ENCODE measurements around the gene S100A9.
A peak's percentile ranks its signal among the peaks of the same experiment; 100 is the strongest.
"Not testable (repeated sequence)": the region's sequence is repeated elsewhere in the genome, so short reads cannot be mapped to it uniquely, and the experiment has no call there.

The S100A9 gene

DNA sequence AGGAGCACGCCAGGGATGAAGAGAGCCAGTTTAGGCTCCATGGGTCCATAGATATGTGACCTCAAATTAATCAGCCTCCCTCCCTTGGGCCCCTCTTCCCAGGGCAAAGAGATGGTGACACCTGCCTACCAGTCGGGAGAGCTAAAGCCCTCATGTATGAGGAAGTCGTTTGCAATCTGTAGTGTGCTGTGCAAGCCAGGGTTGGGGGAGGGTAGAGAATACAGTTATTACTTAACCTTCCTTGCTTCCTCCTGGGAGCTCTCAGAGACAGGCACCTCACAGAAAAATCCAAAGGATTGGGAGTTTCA lies 13.0 kb upstream of the S100A9 start:
- no peaks in the 10 kb centered on the region for H3K9me3 ChIP-seq (ENCODE audit: control extremely low read depth in 1 of 5, control insufficient read depth in 4 of 5, insufficient read depth in 2 of 5, low read depth in 1 of 5, low read length in 4 of 5)
- H3K27me3 ChIP-seq (replicated peaks in 2 of 5; ENCODE audit: control insufficient read depth in 4 of 5, insufficient read depth in 5 of 5, low read length in 4 of 5): no peaks in the 10 kb centered on the region
- ChIA-PET CTCF (interaction anchor here (1.3 to 4.2 kb wide), 4 partner anchors 8 to 83 kb away, joined by 3 to 25 read pairs (median 7); no protein-coding TSS in a partner anchor), POLR2A (interaction anchor here (1.4 kb wide), 1 partner anchor 35 kb away, joined by 3 read pairs; no protein-coding TSS in a partner anchor)
- 100% methylated on average over 1 of the region's 3 CpGs for WGBS (ENCODE audit: insufficient coverage)
- H3K27ac ChIP-seq (ENCODE audit: insufficient read depth in 1 of 2, low read depth in 1 of 2, low read length in 2 of 2, poor library complexity in 1 of 2, severe bottlenecking in 2 of 2): peak overlapping the region in 1 of 2 experiments; percentile 80
- H3K36me3 ChIP-seq (ENCODE audit: control insufficient read depth in 4 of 4, insufficient read depth in 4 of 4, low read length in 3 of 4): no peaks in the 10 kb centered on the region
- peak in 2 of 3 donors; percentile 77 to 81 for DNase-seq
- H3K4me3 ChIP-seq (ENCODE audit: control insufficient read depth in 1 of 7, extremely low read depth in 1 of 7, insufficient read depth in 4 of 7, low read depth in 2 of 7, low read length in 6 of 7): peak overlapping the region in 2 of 7 experiments; percentile 21 to 31
- peaks cover 27 to 60% (median 58%) of the 10 kb centered on the region in 4 experiments for H3K4me1 ChIP-seq (ENCODE audit: control extremely low read depth in 1 of 4, control insufficient read depth in 4 of 4, insufficient read depth in 4 of 4, low read length in 3 of 4)

DNA sequence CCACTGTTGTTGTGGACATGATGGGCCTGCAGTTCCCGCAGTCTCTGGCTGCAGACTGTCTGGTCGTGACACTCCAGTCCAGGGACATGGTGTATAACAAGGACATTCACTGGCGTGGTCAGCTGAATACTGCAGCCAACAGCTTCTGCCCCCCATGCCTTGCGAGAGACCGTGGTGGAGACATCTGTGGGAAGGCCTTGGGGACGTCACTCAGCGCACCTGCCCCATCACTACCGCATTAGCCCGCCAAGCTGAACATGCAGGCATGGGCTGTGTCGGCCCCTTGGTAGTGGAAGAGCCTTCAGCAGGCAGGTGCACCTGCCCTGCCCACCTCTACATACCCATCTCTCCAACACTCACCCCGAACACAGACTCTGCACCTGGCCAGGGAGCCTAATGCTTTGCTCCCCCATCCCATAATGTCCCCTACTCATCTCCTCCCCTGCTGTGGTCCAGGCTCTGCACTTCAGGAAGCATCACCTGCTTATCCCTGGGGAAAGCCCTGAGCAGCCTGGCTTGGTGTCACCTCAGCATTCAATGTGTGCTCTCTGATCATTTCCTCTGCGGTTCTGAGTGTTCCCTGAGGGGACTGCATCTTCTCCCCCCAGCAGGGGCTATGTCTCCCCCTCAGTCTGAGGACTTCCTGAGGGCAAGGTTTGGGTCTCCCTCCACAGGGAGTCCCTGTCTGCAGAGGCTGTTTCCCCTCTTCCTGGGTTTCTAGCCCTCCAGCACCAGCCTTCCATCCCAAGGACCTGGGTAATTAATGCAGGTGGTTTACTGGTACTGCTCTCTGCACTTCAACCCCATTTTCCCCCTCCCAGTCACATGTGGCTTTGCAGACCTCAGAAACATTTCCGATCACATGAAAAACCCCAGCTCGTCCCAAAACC lies 12.2 kb upstream of the S100A9 start:
- H3K27ac ChIP-seq (ENCODE audit: insufficient read depth in 1 of 2, low read depth in 1 of 2, low read length in 2 of 2, poor library complexity in 1 of 2, severe bottlenecking in 2 of 2): no peak overlapping the region
- H3K36me3 ChIP-seq (ENCODE audit: control insufficient read depth in 4 of 4, insufficient read depth in 4 of 4, low read length in 3 of 4): no peaks in the 10 kb centered on the region
- H3K4me1 ChIP-seq (ENCODE audit: control extremely low read depth in 1 of 4, control insufficient read depth in 4 of 4, insufficient read depth in 4 of 4, low read length in 3 of 4): peaks cover 27 to 59% (median 52%) of the 10 kb centered on the region in 4 experiments
- no peaks in the 10 kb centered on the region for H3K27me3 ChIP-seq (replicated peaks in 2 of 5; ENCODE audit: control insufficient read depth in 4 of 5, insufficient read depth in 5 of 5, low read length in 4 of 5)
- ChIA-PET CTCF (interaction anchor here (1.2 to 4.2 kb wide), 6 partner anchors 7 to 165 kb away, joined by 3 to 25 read pairs (median 6); no protein-coding TSS in a partner anchor), POLR2A (interaction anchor here (1.4 kb wide), 1 partner anchor 34 kb away, joined by 3 read pairs; no protein-coding TSS in a partner anchor)
- H3K4me3 ChIP-seq (ENCODE audit: control insufficient read depth in 1 of 7, extremely low read depth in 1 of 7, insufficient read depth in 4 of 7, low read depth in 2 of 7, low read length in 6 of 7): peak overlapping the region in 2 of 7 experiments; percentile 35 to 41
- H3K9me3 ChIP-seq (ENCODE audit: control extremely low read depth in 1 of 5, control insufficient read depth in 4 of 5, insufficient read depth in 2 of 5, low read depth in 1 of 5, low read length in 4 of 5): no peaks in the 10 kb centered on the region
- DNase-seq: peak in 1 of 3 donors; percentile 48
- 86% methylated on average over 12 of the region's 14 CpGs for WGBS (ENCODE audit: insufficient coverage)

DNA sequence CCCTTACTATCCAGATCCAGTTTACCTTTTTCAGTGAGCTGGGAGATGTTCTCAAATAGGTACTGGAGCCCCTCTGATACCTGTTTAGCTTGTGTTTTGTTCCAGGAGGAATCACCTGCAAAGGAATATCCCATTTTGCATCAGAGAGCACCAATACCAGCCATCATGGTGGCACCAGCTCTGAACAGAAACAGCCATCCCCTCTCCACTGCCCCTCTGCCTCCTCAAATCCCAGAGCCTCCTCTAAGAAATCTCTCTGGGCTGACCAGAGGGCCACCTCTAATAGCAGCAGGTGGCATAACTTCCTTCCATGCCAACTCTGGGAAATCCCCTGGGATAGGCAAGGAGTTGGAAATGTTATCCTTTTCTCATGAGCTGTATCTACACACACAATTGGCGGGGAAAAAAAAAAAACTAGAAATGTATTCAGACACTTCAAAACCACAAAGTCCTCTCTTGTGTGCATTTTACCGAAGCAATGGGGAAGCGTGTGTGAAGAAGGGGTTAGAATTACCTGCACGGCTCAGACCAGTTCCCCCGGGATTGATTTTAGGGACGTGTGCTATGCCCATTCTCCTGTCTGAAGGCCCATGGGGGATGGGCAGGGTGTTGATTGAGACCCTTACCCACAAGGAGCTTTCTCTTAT lies 11.5 kb upstream of the S100A9 start:
- CTCF ChIA-PET: interaction anchor here (1.2 to 2.0 kb wide), 4 partner anchors 12 to 164 kb away, joined by 3 to 8 read pairs (median 4); partner anchors contain the start of gene S100A9
- peak in 2 of 3 donors; percentile 54 to 61 for DNase-seq
- no peaks in the 10 kb centered on the region for H3K36me3 ChIP-seq (ENCODE audit: control insufficient read depth in 4 of 4, insufficient read depth in 4 of 4, low read length in 3 of 4)
- H3K4me1 ChIP-seq (ENCODE audit: control extremely low read depth in 1 of 4, control insufficient read depth in 4 of 4, insufficient read depth in 4 of 4, low read length in 3 of 4): peaks cover 25 to 62% (median 52%) of the 10 kb centered on the region in 4 experiments
- 0% methylated on average over 2 of the region's 6 CpGs for WGBS (ENCODE audit: insufficient coverage)
- H3K4me3 ChIP-seq (ENCODE audit: control insufficient read depth in 1 of 7, extremely low read depth in 1 of 7, insufficient read depth in 4 of 7, low read depth in 2 of 7, low read length in 6 of 7): peak overlapping the region in 1 of 7 experiments; percentile 41
- no peak overlapping the region for H3K27ac ChIP-seq (ENCODE audit: insufficient read depth in 1 of 2, low read depth in 1 of 2, low read length in 2 of 2, poor library complexity in 1 of 2, severe bottlenecking in 2 of 2)
- no peaks in the 10 kb centered on the region for H3K27me3 ChIP-seq (replicated peaks in 2 of 5; ENCODE audit: control insufficient read depth in 4 of 5, insufficient read depth in 5 of 5, low read length in 4 of 5)
- POLR2A ChIA-PET: no interaction called here
- H3K9me3 ChIP-seq (ENCODE audit: control extremely low read depth in 1 of 5, control insufficient read depth in 4 of 5, insufficient read depth in 2 of 5, low read depth in 1 of 5, low read length in 4 of 5): no peaks in the 10 kb centered on the region

DNA sequence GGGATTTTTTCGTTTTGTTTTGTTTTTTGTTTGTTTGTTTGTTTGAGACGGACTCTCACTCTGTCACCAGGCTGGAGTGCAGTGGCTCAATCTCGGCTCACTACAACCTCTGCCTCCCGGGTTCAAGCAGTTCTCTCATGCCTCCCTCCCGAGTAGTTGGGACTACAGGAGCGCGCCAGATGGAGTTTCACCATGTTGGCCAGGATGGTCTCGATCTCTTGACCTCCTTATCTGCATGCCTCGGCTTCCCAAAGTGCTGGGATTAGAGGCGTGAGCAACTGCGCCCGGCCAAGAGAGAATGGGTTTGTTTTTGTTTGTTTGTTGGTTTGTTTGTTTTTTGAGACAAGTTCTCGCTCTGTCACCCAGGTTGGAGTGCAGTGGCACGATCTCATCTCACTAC lies 10.6 kb upstream of the S100A9 start:
- WGBS (ENCODE audit: insufficient coverage): 100% methylated on average over 4 of the region's 14 CpGs
- H3K4me1 ChIP-seq (ENCODE audit: control extremely low read depth in 1 of 4, control insufficient read depth in 4 of 4, insufficient read depth in 4 of 4, low read length in 3 of 4): peaks cover 25 to 53% (median 46%) of the 10 kb centered on the region in 4 experiments
- H3K36me3 ChIP-seq (ENCODE audit: control insufficient read depth in 4 of 4, insufficient read depth in 4 of 4, low read length in 3 of 4); H3K4me3 ChIP-seq (ENCODE audit: control insufficient read depth in 1 of 7, extremely low read depth in 1 of 7, insufficient read depth in 4 of 7, low read depth in 2 of 7, low read length in 6 of 7); DNase-seq; H3K27me3 ChIP-seq (replicated peaks in 2 of 5; ENCODE audit: control insufficient read depth in 4 of 5, insufficient read depth in 5 of 5, low read length in 4 of 5); H3K9me3 ChIP-seq (ENCODE audit: control extremely low read depth in 1 of 5, control insufficient read depth in 4 of 5, insufficient read depth in 2 of 5, low read depth in 1 of 5, low read length in 4 of 5); POLR2A ChIA-PET; H3K27ac ChIP-seq (ENCODE audit: insufficient read depth in 1 of 2, low read depth in 1 of 2, low read length in 2 of 2, poor library complexity in 1 of 2, severe bottlenecking in 2 of 2): not testable (repeated sequence)
- CTCF ChIA-PET: interaction anchor here (1.6 to 2.0 kb wide), 2 partner anchors 11 to 148 kb away, joined by 3 to 8 read pairs; partner anchors contain the start of gene S100A9

DNA sequence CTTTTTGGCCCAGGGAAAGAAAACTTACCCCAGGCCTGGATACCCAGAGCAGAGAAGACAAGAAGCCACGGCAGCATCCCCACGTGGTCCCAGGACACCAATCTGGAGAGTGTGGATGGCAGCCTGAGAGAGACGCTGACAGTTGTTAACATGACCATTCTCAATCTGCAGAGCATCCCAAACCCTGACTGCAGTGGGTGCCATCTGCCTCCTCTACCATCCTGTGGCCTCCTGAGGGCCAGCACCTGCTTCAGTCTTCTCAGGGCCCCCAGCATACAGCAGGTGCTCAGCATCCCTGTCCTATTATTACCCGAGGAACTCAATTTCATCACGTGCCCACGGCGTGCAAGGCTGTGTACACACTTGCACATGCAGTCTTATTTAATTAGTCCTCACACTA lies 9.8 kb upstream of the S100A9 start:
- no peaks in the 10 kb centered on the region for H3K9me3 ChIP-seq (ENCODE audit: control extremely low read depth in 1 of 5, control insufficient read depth in 4 of 5, insufficient read depth in 2 of 5, low read depth in 1 of 5, low read length in 4 of 5)

DNA sequence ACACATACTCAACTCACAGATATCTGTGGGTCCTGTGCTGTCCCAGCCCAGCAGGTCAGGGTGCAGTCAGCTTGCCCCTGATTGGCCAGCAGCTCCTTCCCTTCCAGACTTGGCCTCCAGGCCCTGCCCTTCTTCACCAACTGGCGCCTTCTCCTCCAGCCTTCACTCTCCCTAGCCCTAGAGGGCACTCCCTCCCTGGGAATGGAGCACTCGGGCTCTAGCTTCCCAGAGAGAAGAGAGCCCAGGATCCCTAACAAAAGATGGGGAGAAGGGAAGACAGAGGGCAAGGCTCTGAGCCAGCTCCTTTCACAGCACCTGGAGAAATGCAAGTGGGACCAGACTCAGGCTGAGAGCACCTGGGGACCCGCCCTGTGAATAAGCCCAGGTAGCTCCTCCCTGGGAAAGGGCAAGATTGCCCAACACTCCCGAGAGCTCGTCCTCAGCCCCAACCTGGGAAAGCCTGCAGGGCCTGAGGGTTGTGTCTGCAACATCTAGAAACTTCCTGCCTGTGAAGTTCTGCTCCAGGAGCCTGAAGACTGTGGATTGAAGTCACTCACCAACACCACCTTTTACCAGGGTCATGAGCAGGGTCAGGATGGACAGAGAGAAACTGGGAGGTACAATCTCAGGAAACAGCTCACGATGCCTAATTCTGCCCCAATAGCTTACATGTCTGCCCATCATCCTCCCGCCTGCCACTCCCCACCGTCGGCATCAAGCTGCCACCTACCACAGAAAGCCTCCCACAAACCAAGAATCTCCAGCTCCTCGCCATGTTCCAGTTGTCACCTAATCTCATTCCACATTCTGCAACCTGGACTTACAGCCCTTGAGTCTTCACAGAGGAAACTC lies 8.9 kb upstream of the S100A9 start, which contains the start of gene PGLYRP4:
Gene PGLYRP4 (minus strand): TSS at position 331 of the 852 bp plus-strand sequence. CDS start 909 bp downstream, outside the sequence.
- WGBS (ENCODE audit: insufficient coverage): 73% methylated on average over 8 of the region's 10 CpGs
- H3K36me3 ChIP-seq (ENCODE audit: control insufficient read depth in 4 of 4, insufficient read depth in 4 of 4, low read length in 3 of 4): no peaks in the 10 kb centered on the region
- H3K27me3 ChIP-seq (replicated peaks in 2 of 5; ENCODE audit: control insufficient read depth in 4 of 5, insufficient read depth in 5 of 5, low read length in 4 of 5): no peaks in the 10 kb centered on the region
- no peak within 1 kb of the TSS for H3K4me3 ChIP-seq (ENCODE audit: control insufficient read depth in 1 of 7, extremely low read depth in 1 of 7, insufficient read depth in 4 of 7, low read depth in 2 of 7, low read length in 6 of 7)
- CTCF ChIA-PET: interaction anchor here (0.6 to 8.5 kb wide), 9 partner anchors 9 to 223 kb away, joined by 3 to 199 read pairs (median 4); no protein-coding TSS in a partner anchor
- POLR2A ChIA-PET: no interaction called here
- H3K27ac ChIP-seq (ENCODE audit: insufficient read depth in 1 of 2, low read depth in 1 of 2, low read length in 2 of 2, poor library complexity in 1 of 2, severe bottlenecking in 2 of 2): no peak within 1 kb of the TSS
- peaks cover 10 to 36% (median 29%) of the 10 kb centered on the region in 4 experiments for H3K4me1 ChIP-seq (ENCODE audit: control extremely low read depth in 1 of 4, control insufficient read depth in 4 of 4, insufficient read depth in 4 of 4, low read length in 3 of 4)
- DNase-seq: no peak
- no peaks in the 10 kb centered on the region for H3K9me3 ChIP-seq (ENCODE audit: control extremely low read depth in 1 of 5, control insufficient read depth in 4 of 5, insufficient read depth in 2 of 5, low read depth in 1 of 5, low read length in 4 of 5)

More for the DNA sequence above, 9.8 kb upstream of the S100A9 start:
- 82% methylated on average over 6 of the region's 7 CpGs for WGBS (ENCODE audit: insufficient coverage)
- no peaks in the 10 kb centered on the region for H3K36me3 ChIP-seq (ENCODE audit: control insufficient read depth in 4 of 4, insufficient read depth in 4 of 4, low read length in 3 of 4)
- no peak overlapping the region for H3K27ac ChIP-seq (ENCODE audit: insufficient read depth in 1 of 2, low read depth in 1 of 2, low read length in 2 of 2, poor library complexity in 1 of 2, severe bottlenecking in 2 of 2)
- ChIA-PET POLR2A (no interaction called here), CTCF (interaction anchor here (0.8 to 8.5 kb wide), 5 partner anchors 10 to 224 kb away, joined by 3 to 199 read pairs (median 3); partner anchors contain the start of gene S100A9)
- no peak overlapping the region for H3K4me3 ChIP-seq (ENCODE audit: control insufficient read depth in 1 of 7, extremely low read depth in 1 of 7, insufficient read depth in 4 of 7, low read depth in 2 of 7, low read length in 6 of 7)
- DNase-seq: no peak
- no peaks in the 10 kb centered on the region for H3K27me3 ChIP-seq (replicated peaks in 2 of 5; ENCODE audit: control insufficient read depth in 4 of 5, insufficient read depth in 5 of 5, low read length in 4 of 5)
- H3K4me1 ChIP-seq (ENCODE audit: control extremely low read depth in 1 of 4, control insufficient read depth in 4 of 4, insufficient read depth in 4 of 4, low read length in 3 of 4): peaks cover 17 to 45% (median 38%) of the 10 kb centered on the region in 4 experiments
